HG02870 (cell line): ENCODE data around the gene ST13.
"Not testable (repeated sequence)": the region's sequence is repeated elsewhere in the genome, so short reads cannot be mapped to it uniquely, and the experiment has no call there.

Experiments
- ATAC-seq: cut with Tn5 transposase; IDR thresholded peaks from one replicate; pipeline ENCODE4 v1.9.1; 2021; ENCODE audit warnings: mild to moderate bottlenecking, moderate library complexity; ENCODE audit not compliant: unreplicated experiment

The ST13 gene

GRCh38 chr22:40856513-40857308, at the start of gene ST13, which contains the start of gene XPNPEP3:
Gene ST13, minus strand, starts transcription at chr22:40856639. Its CDS starts 99 bp downstream, at chr22:40856540.
Gene XPNPEP3, plus strand, starts transcription at chr22:40857148. Its CDS starts 34 bp downstream, at chr22:40857182.
- peak; percentile 92 for ATAC-seq

- ATAC-seq, result no peak
Observed at GRCh38 chr22:40904101-40904500, 47.7 kb upstream of the ST13 start.

GRCh38 chr22:40898850-40899357, 42.5 kb upstream of the ST13 start:
- ATAC-seq, result no peak

GRCh38 chr22:40894417-40894816, 38.0 kb upstream of the ST13 start:
- no peak for ATAC-seq

- ATAC-seq, result no peak
Observed at GRCh38 chr22:40890881-40891280, 34.4 kb upstream of the ST13 start.

GRCh38 chr22:40889116-40889515, 32.7 kb upstream of the ST13 start:
- no peak for ATAC-seq

- no peak for ATAC-seq
Observed at GRCh38 chr22:40878922-40879321, 22.5 kb upstream of the ST13 start.

GRCh38 chr22:40877488-40877887, 21.0 kb upstream of the ST13 start:
- no peak for ATAC-seq

GRCh38 chr22:40876907-40877306, 20.5 kb upstream of the ST13 start:
- no peak for ATAC-seq

- ATAC-seq, result no peak
Observed at GRCh38 chr22:40875111-40875510, 18.7 kb upstream of the ST13 start.

- no peak for ATAC-seq
Observed at GRCh38 chr22:40874016-40874415, 17.6 kb upstream of the ST13 start.

GRCh38 chr22:40868379-40868778, 11.9 kb upstream of the ST13 start:
- ATAC-seq, result not testable (repeated sequence)

- ATAC-seq, result no peak
Observed at GRCh38 chr22:40867109-40867508, 10.7 kb upstream of the ST13 start.

- no peak for ATAC-seq
Observed at GRCh38 chr22:40862537-40862936, 6.1 kb upstream of the ST13 start.

GRCh38 chr22:40862013-40862412, 5.6 kb upstream of the ST13 start, which contains the start of gene DNAJB7:
Gene DNAJB7, minus strand, starts transcription at chr22:40862113. Its CDS starts 119 bp downstream, at chr22:40861994.
- ATAC-seq, result no peak

- no peak for ATAC-seq
Observed at GRCh38 chr22:40857309-40857855, 943 bp upstream of the ST13 start.

GRCh38 chr22:40855979-40856512, 393 bp downstream of the ST13 start:
- peak; percentile 17 for ATAC-seq

- no peak for ATAC-seq
Observed at GRCh38 chr22:40855071-40855978, 1.1 kb downstream of the ST13 start.

GRCh38 chr22:40853961-40854360, 2.5 kb downstream of the ST13 start:
- ATAC-seq, result no peak

- no peak for ATAC-seq
Observed at GRCh38 chr22:40853333-40853732, 3.1 kb downstream of the ST13 start.

GRCh38 chr22:40845816-40846215, 10.6 kb downstream of the ST13 start:
- not testable (repeated sequence) for ATAC-seq
